WTC11 (cell line): Measurements from ENCODE around the gene TNFRSF11A. TPM values are rescaled to one million over a fixed set of nuclear protein-coding genes. Genes with fewer than 3 reads are reported as not detected.

ENCODE experiments used
- ATAC-seq: fragments of 200-7000 bp; cut with Tn5 transposase; 2 replicates; pipeline ENCODE4 v1.10.0; 2021; ENCODE audit warnings: mild to moderate bottlenecking, moderate library complexity
- CTCF ChIA-PET: fragments of 300-600 bp; sonication (Branson Sonifier 250); formaldehyde crosslinking; loops from one replicate; lab custom pipeline; 2021; ENCODE audit warnings: antibody characterized with exemption; lab: Charles Lee
- POLR2A ChIA-PET: fragments of 350-600 bp; sonication (Branson Sonifier 250); formaldehyde crosslinking; loops from one replicate; lab custom pipeline; 2021; ENCODE audit warnings: antibody characterized with exemption; lab: Charles Lee
- DNase-seq: peaks from one replicate; pipeline ENCODE4 v3.0.0; 2021; ENCODE audit warnings: low spot score
- H3K27ac Mint-ChIP-seq: 2 replicates; pipeline ENCODE4 v1.8.0; 2021; ENCODE audit warnings: mixed read lengths
- H3K27me3 Mint-ChIP-seq: 2 replicates; pipeline ENCODE4 v1.8.0; 2021; ENCODE audit warnings: low read depth, mild to moderate bottlenecking, moderate library complexity, mixed read lengths
- H3K36me3 Mint-ChIP-seq: 2 replicates; pipeline ENCODE4 v1.8.0; 2021; ENCODE audit warnings: mixed read lengths
- H3K4me1 Mint-ChIP-seq: 2 replicates; pipeline ENCODE4 v1.8.0; 2022; ENCODE audit warnings: mixed read lengths
- H3K4me3 Mint-ChIP-seq: 2 replicates; pipeline ENCODE4 v1.8.0; 2021; ENCODE audit warnings: mild to moderate bottlenecking, moderate library complexity, mixed read lengths
- H3K9me3 Mint-ChIP-seq: 2 replicates; pipeline ENCODE4 v1.8.0; 2021; ENCODE audit warnings: mixed read lengths
- AR ChIP-seq: fragments of 250-450 bp; sonication (Bioruptor Pico); IDR thresholded peaks from 2 replicates; pipeline ENCODE4 v1.9.0; 2021; ENCODE audit warnings: mild to moderate bottlenecking
- CREM ChIP-seq: sonication (generic); formaldehyde crosslinking; IDR thresholded peaks from 2 replicates; pipeline ENCODE4 v1.8.1; 2022; ENCODE audit warnings: mild to moderate bottlenecking, missing genetic modification reagents, moderate library complexity
- E2F5 ChIP-seq: sonication (generic); formaldehyde crosslinking; IDR thresholded peaks from 2 replicates; pipeline ENCODE4 v1.8.1; 2022; ENCODE audit warnings: mild to moderate bottlenecking, moderate library complexity, missing genetic modification reagents
- ERG ChIP-seq: fragments of 250-450 bp; sonication (Bioruptor Pico); IDR thresholded peaks from 2 replicates; pipeline ENCODE4 v1.8.0; 2021; ENCODE audit warnings: mild to moderate bottlenecking
- FOXK1 ChIP-seq: sonication (generic); formaldehyde crosslinking; IDR thresholded peaks from 2 replicates; pipeline ENCODE4 v1.8.0; 2022; ENCODE audit warnings: mild to moderate bottlenecking, moderate library complexity, missing genetic modification reagents
- GABPB1 ChIP-seq: sonication (generic); formaldehyde crosslinking; IDR thresholded peaks from 2 replicates; pipeline ENCODE4 v1.8.1; 2023; ENCODE audit warnings: mild to moderate bottlenecking, missing genetic modification reagents
- JUN ChIP-seq: sonication (generic); formaldehyde crosslinking; IDR thresholded peaks from 2 replicates; pipeline ENCODE4 v1.8.0; 2023; ENCODE audit warnings: mild to moderate bottlenecking, missing genetic modification reagents
- MAX ChIP-seq: sonication (generic); formaldehyde crosslinking; IDR thresholded peaks from 2 replicates; pipeline ENCODE4 v1.8.0; 2022; ENCODE audit warnings: mild to moderate bottlenecking, missing genetic modification reagents
- MLX ChIP-seq: sonication (generic); formaldehyde crosslinking; IDR thresholded peaks from 2 replicates; pipeline ENCODE4 v1.8.1; 2023; ENCODE audit warnings: mild to moderate bottlenecking, missing genetic modification reagents, moderate library complexity
- MXD4 ChIP-seq: fragments of 250-450 bp; sonication (Bioruptor Pico); IDR thresholded peaks from 2 replicates; pipeline ENCODE4 v1.8.0; 2021; ENCODE audit warnings: mild to moderate bottlenecking, moderate library complexity, borderline replicate concordance
- NFE2L1 ChIP-seq: sonication (generic); formaldehyde crosslinking; IDR thresholded peaks from 2 replicates; pipeline ENCODE4 v1.8.1; 2023; ENCODE audit warnings: missing genetic modification reagents
- ZNF121 ChIP-seq: sonication (generic); formaldehyde crosslinking; IDR thresholded peaks from 2 replicates; pipeline ENCODE4 v1.8.0; 2023; ENCODE audit warnings: missing genetic modification reagents
- ZNF263 ChIP-seq: sonication (generic); formaldehyde crosslinking; IDR thresholded peaks from 2 replicates; pipeline ENCODE4 v1.8.1; 2022; ENCODE audit warnings: low read depth, mild to moderate bottlenecking, moderate library complexity, missing genetic modification reagents
- ZNF416 ChIP-seq: fragments of 250-450 bp; sonication (Bioruptor Pico); IDR thresholded peaks from 2 replicates; pipeline ENCODE4 v1.9.0; 2021; ENCODE audit warnings: mild to moderate bottlenecking, inconsistent platforms
- ZNF423 ChIP-seq: fragments of 250-450 bp; sonication (Bioruptor Pico); IDR thresholded peaks from 2 replicates; pipeline ENCODE4 v2.1.2; 2022; ENCODE audit warnings: mild to moderate bottlenecking, moderate library complexity
- ZNF512 ChIP-seq: sonication (generic); formaldehyde crosslinking; IDR thresholded peaks from 2 replicates; pipeline ENCODE4 v1.8.1; 2022; ENCODE audit warnings: missing genetic modification reagents, borderline replicate concordance
- ZNF532 ChIP-seq: fragments of 250-450 bp; sonication (Bioruptor Pico); IDR thresholded peaks from 2 replicates; pipeline ENCODE4 v1.9.0; 2021; ENCODE audit warnings: mild to moderate bottlenecking, borderline replicate concordance
- total RNA-seq: library from RNA; stranded (reverse); gene quantifications from 3 replicates; pipeline ENCODE4 v1.2.3, GENCODE V29; 2021

The TNFRSF11A gene
- total RNA-seq, 1 experiment from 2014 or later, result 4.9 TPM

- no peak overlapping the region for H3K27ac Mint-ChIP-seq
- no peak overlapping the region for H3K4me3 Mint-ChIP-seq
- DNase-seq, result no peak
- H3K27me3 Mint-ChIP-seq, result no peaks in the 10 kb centered on the region; the same call in 1 of the 2 replicates
- no peaks in the 10 kb centered on the region for H3K9me3 Mint-ChIP-seq
- peaks cover 40% of the 10 kb centered on the region for H3K4me1 Mint-ChIP-seq
- no peak for ATAC-seq
- H3K36me3 Mint-ChIP-seq, result no peaks in the 10 kb centered on the region
- TF ChIP-seq JUN (CRISPR knock-in tag), result no peak
- no peak for TF ChIP-seq ZNF416 (CRISPR knock-in tag)
- no peak for TF ChIP-seq ZNF512 (CRISPR knock-in tag)
- no peak for TF ChIP-seq MAX (CRISPR knock-in tag)
- TF ChIP-seq ZNF263, result no peak
- no peak for TF ChIP-seq ZNF532 (CRISPR knock-in tag)
- TF ChIP-seq GABPB1, result no peak
- TF ChIP-seq E2F5 (CRISPR knock-in tag), result no peak
- no peak for TF ChIP-seq MXD4
- TF ChIP-seq AR (CRISPR knock-in tag), result no peak
- no peak for TF ChIP-seq FOXK1 (CRISPR knock-in tag)
- no peak for TF ChIP-seq ZNF121 (CRISPR knock-in tag)
- no peak for TF ChIP-seq MLX (CRISPR knock-in tag)
- no peak for TF ChIP-seq ERG
- TF ChIP-seq CREM (CRISPR knock-in tag), result no peak
- no peak for TF ChIP-seq NFE2L1 (CRISPR knock-in tag)
- no peak for TF ChIP-seq ZNF423
- ChIA-PET POLR2A (no interaction called here), CTCF (interaction anchor here (2.2 kb wide), 1 partner anchor 10 kb away, joined by 7 read pairs; the partner anchor contains the start of gene TNFRSF11A)
Measured at GRCh38 chr18:62334120-62334519, 9.0 kb downstream of the TNFRSF11A start.
